Measurements from ENCODE around the gene KPNB1.

GRCh38 chr17:47678196-47678595, 28.5 kb downstream of the KPNB1 start:
- TF ChIP-seq IKZF1 (conservative IDR thresholded peaks at IDR 0.05) (no peak), YY1 (IDR thresholded peaks at IDR 0.05; ENCODE audit: low read depth, low read length) (no peak), CTCF (IDR thresholded peaks at IDR 0.05 in 2 of 3, conservative IDR thresholded peaks at IDR 0.05 in 1 of 3; ENCODE audit: control insufficient read depth in 2 of 3, extremely low read depth in 1 of 3, insufficient read depth in 1 of 3, low read depth in 3 of 3, low read length in 3 of 3) (no peak), CREB1 (IDR thresholded peaks at IDR 0.05; ENCODE audit: low read depth) (no peak), EP300 (IDR thresholded peaks at IDR 0.05; ENCODE audit: borderline replicate concordance in 1 of 2, control insufficient read depth in 1 of 2, low read depth in 2 of 2, low read length in 2 of 2) (no peak), EZH2 (IDR thresholded peaks at IDR 0.05; ENCODE audit: borderline replicate concordance, control insufficient read depth, low read depth, low read length) (no peak), SMC3 (IDR thresholded peaks at IDR 0.05; ENCODE audit: borderline replicate concordance, low read length) (no peak), CEBPB (IDR thresholded peaks at IDR 0.05; ENCODE audit: borderline replicate concordance in 1 of 2, low read depth in 2 of 2, low read length in 2 of 2) (no peak), TAF1 (IDR thresholded peaks at IDR 0.05; ENCODE audit: borderline replicate concordance, low read depth, low read length) (no peak), HSF1 (IDR thresholded peaks at IDR 0.05; ENCODE audit: low read depth, low read length) (no peak)

All from GM12878 (cell line).